Measurements from ENCODE around the gene STXBP5L.
A peak's percentile ranks its signal among the peaks of the same experiment; 100 is the strongest.

GRCh38 chr3:121152573-121152972 is 244.6 kb downstream of the STXBP5L start:
- TF ChIP-seq CTCF (IDR thresholded peaks at IDR 0.05; ENCODE audit: low read length) = peak; percentile 42
- no peak for TF ChIP-seq EZH2phosphoT487 (IDR thresholded peaks at IDR 0.05; ENCODE audit: low read length)
- TF ChIP-seq EZH2 (optimal IDR thresholded peaks at IDR 0.05; ENCODE audit: low read depth, low read length) = no peak

Measured in MM.1S (cell line).